ENCODE results near the gene CFAP91. TPM values are rescaled to one million over a fixed set of nuclear protein-coding genes. Genes with fewer than 3 reads are reported as not detected.

The CFAP91 gene
- 1.6 and 3.3 TPM in 2 replicates for total RNA-seq (2014; rRNA removed; shearing (Covaris generic))

GRCh38 chr3:119702530-119703527 is at the start of gene CFAP91:
Gene CFAP91, plus strand, starts transcription at chr3:119703022. Its CDS starts 77 bp downstream, at chr3:119703099.
- DNase-seq (ENCODE audit: low read depth) = peak; percentile 96

DNA sequence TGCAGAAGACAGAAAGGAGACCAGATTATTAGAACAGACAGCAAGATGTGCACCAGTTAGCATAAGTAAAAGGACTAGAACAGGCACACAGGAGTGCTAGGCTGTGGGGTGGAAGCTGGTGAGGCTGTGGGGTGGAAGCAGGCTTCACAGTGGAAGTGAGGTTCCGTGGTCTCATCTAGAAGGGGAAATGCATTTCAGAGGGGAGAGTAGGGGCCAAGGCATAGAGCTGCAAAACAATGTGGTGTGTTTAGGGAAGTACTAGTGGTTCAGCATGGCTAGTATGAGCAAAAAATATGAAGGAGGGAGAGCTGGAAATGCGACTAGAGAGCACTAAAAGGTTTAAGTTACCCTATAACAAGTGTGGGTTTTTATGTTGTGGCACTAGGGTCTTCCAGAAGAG is 48.9 kb upstream of the CFAP91 start:
- DNase-seq (ENCODE audit: low read depth) = no peak

DNA sequence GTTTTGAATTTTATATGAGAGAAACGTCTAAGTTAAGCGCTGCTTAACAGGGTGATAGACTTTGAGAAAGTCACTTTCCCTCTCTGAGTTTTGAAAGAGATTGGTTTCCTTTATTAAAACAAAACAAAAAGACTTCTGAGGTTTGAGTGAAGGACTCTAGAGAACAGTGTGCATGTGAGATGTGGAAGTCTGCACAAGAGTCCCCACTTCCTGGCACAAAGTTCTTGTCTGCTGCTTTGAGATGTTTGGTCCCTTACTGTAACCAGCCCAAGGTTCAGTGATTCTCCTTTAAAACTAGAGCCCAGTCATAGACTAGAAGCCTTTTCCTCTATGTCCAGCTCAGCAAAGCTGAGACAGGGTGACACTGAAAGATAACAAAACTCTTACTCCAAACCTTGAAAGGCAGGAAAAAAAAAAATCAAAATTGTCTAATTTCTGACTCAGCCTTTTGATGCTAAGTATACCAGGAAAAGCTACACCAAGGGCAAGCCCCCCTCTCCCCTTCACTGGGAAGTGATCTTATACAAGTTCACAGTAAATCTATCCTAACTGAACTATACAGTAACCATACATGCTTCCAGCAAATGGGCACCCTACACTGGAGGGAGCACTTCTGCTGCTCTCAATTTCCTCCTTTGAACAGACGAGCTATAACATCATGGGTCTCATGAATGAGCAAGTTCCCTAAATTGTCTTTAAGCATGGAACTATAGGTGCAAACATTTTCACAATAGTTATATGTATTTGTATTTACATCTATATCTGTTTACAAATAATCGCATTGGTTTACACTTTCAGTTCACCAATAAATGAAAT is 44.7 kb upstream of the CFAP91 start:
- no peak for DNase-seq (ENCODE audit: low read depth)

DNA sequence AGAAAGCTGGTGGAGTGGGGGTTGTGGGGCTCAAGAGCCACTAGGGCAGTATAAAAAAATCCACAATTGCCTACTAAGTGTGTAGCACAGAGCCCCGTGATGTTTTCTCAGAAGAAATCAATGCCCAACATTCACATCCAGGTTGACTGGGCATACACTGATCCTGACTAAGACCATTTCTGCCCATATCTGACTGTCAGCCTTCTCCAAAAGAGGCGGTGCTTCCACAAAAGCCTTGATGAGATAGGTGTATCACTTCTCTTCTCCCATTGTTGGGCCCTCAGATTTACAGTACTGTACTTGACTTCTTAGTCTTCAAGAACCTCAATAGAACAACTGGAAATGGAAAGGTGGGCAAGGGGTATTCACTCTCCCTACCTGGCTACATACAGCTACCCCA is 43.8 kb upstream of the CFAP91 start:
- no peak for DNase-seq (ENCODE audit: low read depth)

DNA sequence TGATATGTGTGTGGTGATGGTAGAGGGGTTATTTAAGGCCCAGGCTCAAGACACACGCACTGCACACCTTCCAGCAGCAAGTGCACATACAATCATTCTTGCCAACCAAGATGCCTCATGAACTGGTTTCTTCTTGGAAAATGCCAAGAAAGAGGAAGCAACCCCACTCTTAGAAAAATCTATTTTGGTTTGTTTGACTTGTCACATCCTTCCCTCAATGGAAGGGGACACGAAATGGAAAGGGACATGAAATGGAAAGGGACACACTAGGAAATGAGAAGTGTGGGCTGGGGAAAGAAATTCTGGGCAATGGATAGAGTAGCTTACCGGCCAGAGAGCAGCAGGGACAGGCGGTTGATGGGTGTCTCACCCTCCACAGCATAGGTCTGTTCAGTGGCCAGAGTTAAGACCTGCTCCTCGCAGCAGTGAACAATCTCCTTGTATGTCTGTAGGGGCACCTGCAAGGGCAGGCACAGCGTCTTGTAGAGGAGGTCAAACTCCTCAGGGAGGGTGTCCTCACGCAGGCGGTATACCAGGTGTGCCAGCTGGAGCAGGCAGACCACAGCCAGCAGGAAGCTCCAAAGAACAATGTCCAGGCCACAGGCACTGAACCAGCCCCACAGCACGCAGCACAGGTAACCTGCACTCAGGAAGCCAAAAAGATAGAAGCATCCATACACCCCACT is 43.1 kb upstream of the CFAP91 start:
- no peak for DNase-seq (ENCODE audit: low read depth)

DNA sequence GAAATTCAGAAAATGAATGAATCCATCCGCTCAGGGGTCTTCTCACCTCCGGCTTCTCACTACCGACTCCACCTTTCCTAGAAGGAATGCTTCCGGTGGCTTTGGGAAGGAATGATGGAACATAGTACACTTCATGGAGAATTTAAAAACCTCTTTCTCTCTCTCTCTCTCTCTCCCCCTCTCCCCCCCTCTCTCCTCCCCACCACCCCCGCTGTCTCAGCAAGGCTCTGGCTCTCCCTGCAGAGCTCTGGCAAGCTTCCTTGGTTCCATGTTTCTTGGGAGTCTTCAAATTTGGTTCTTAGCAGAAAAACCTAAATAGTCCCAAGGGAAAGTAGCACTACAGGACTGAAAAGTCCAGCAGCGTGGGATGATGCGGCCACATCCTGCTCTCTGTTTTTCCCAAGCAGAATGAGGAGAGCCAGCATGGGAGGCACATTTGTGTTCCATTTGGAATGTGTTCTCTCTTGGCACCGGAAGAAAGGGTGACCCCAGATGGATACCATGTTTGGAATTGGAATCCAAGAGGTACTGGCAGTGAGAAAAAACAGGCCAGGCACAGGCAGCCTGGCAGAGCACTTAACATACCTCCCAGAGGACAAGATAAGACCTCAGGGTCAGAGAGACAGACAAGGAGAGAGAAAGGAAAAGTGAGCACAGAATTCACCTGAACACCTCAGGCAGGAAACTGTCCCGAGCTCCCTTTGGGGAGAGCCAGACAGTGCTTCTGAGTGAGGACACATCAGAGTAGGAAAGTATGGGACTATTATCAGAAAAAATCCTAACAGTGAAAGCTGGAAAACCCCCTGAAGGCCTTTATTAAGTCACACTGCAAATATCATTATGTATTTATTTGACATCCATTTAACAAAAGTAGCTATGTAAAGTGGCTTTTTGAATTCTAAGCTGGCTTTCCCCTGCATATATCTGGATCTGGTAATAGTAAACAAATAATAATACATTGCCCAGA is 42.1 kb upstream of the CFAP91 start, which contains the start of gene POPDC2:
Gene POPDC2 (minus strand): TSS at position 116 of the 967 bp plus-strand sequence. CDS start 166 bp downstream, outside the sequence.
- DNase-seq (ENCODE audit: low read depth) = no peak

GRCh38 chr3:119662604-119663373 is 40.0 kb upstream of the CFAP91 start:
- DNase-seq (ENCODE audit: low read depth) = peak; percentile 58

DNA sequence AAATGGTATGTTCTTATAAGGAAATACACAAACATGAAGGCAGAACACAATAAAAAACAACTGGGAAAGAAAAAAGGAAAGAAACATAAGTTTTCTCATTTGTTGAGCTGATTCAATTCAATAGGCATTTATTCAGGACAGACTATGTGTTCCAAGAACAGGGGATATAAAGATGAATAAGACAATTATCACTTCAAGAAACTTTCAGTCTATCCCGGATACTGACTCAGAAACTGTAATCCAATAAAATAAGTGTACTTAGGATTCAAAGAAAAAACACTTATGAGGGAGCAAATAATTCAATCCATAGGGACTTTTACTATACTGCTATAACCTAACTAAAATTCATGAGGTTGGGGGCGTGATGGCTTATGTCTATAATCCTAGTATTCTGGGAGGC is 38.9 kb upstream of the CFAP91 start:
- peak; percentile 64 for DNase-seq (ENCODE audit: low read depth)

- DNase-seq (ENCODE audit: low read depth) = peak; percentile 19
Observed at GRCh38 chr3:119664370-119664769, 38.5 kb upstream of the CFAP91 start.

DNA sequence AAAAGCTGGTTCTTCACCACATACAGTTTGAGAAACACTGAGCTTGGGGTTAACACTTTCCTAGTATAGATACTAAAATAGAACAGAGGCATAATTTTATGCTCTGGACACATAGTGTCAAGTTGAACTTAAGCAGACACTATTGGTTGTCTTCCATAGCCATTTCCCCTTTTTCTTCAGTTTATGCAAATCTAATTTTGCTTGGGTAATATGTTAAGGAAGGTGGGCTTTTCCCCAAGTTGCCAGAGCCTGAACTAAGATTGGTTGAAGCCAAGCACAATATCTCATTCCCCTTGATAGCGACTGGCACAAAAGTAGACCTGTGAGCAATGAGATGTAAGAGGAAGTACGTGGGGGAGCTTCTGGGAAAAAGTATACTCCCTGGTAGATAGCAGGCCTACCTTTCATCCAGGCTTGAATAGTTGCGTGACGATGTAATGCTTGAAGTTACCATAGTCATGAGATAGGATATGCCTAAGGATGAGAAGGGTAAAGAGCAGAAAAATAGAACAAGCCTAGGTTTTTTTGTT is 37.9 kb upstream of the CFAP91 start:
- DNase-seq (ENCODE audit: low read depth) = peak; percentile 70

- DNase-seq (ENCODE audit: low read depth) = no peak
Observed at GRCh38 chr3:119665954-119666559, 36.8 kb upstream of the CFAP91 start.

DNA sequence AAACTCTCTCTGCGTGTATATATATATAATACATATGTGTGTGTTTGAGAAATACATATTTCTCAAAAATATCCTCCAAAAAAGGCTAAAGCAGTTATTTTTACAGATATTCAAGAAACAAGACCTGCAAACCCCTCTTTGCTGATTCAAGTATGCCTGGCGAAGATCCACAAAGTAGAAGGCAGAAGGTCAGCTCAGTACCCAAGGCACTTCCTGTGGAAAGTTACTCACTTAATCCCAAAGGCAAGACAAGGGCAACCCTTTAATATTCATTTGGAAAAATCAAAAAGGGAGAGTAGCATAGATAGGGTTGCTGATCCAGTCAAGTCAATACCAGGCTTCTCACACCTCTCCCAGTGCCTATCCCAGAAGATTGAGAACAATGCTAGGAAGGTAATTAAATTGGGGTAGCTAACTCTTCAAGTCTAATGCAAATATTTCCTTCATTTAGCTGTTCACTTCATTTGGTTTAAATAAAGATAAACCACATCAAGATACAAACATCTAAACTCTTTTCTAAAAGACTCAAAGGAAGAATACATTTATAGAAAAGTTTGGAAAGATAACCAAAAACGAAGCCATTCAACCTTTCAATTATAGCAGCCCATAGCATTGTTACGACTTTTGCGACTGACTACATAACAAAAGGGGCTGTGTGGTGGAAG is 32.8 kb upstream of the CFAP91 start:
- peak; percentile 68 for DNase-seq (ENCODE audit: low read depth)

DNA sequence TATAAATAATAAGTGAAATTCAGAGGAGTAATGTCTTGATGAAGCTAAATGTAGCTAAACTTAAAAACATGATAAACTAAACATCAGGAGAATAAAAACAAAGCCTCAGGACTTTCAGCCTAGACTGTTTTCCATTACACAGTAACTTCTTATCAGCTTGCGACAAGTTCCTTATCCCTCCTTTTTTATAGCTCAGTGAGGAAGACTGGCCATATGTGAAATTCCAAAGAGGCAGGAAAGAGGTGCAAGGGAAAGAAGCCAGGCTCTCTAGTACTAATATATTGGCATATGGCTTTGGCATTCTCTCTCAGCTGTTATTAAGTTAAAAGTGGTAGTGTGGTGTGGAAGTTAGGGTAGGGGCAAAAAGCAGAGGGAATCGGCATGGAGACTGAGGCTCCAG is 30.0 kb upstream of the CFAP91 start:
- no peak for DNase-seq (ENCODE audit: low read depth)

GRCh38 chr3:119673875-119674274 is 28.9 kb upstream of the CFAP91 start:
- DNase-seq (ENCODE audit: low read depth) = no peak

DNA sequence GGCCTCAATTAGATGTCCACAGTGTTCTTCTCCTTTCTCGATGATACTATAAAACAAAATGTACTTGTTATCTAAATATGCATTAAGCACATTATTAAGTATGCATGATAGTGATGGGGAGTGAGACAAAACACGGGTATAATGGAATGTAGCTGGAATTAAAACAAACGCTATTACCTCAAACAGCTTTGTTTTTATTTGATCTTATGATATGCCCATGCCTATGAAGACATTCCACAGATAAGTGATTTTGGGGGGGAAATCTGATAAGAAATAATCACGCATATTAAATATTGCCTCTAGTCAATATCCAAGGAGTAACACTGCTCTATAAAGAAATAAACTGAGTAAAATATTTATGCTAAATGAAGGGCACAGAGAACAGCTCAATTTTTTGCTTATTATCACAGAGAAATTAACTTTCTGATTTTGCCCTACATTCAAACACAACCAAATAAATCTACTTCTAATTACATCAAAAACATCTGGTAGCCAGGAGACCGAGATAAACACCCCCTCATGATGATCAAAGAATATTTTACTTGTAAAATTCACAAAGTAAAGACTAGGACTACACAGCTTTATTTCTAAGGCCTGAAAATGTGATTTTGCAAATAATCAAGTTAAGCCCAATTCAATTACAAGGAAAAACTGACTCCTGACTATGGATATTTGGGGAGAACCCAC is 27.5 kb upstream of the CFAP91 start:
- DNase-seq (ENCODE audit: low read depth) = no peak

GRCh38 chr3:119676020-119676419 is 26.8 kb upstream of the CFAP91 start:
- no peak for DNase-seq (ENCODE audit: low read depth)

- DNase-seq (ENCODE audit: low read depth) = peak; percentile 98
Observed at GRCh38 chr3:119676771-119677640, 25.8 kb upstream of the CFAP91 start, which contains the start of gene COX17. Gene COX17, minus strand, starts transcription at chr3:119677406. Its CDS starts 96 bp downstream, at chr3:119677310.

Measured in M059J (cell line).